ENCODE data around the gene MRPS6. TPM values are rescaled to one million over a fixed set of nuclear protein-coding genes. Genes with fewer than 3 reads are reported as not detected.
A peak's percentile ranks its signal among the peaks of the same experiment; 100 is the strongest.

MRPS6 gene
- total RNA-seq, 1 donor from 2014 or later: 139 TPM

DNA sequence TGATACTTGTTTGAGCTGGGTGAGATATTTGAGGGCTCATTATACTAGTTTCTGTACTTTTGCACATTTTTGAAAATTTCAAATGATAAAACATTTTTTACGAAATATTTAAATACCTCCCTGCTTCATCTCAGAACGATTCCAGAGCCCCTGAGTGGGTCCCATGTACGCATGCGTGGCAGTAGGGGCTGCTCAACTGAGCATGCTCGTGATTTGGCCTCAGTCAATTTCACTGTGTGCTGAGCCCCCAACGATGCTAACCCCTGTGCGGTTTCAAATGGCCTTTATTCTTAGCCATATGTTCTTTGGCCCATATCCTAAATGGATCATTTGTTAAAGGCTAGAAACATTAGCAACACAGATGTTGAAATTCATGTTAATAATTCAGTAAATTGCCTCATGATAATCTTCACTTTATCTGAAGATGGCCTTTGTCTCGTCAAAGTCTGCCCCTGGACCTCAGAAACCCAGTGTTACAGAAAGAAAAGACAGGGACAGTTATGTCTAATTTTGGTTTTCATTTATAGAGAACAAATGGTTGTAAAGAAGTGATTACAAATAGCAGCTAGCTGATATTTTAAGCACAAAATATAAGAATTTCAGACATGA, 108.2 kb downstream of the MRPS6 start:
- Mint-ChIP-seq H3K27ac (no peak overlapping the region), H3K36me3 (ENCODE audit: low read depth) (peaks cover 5% of the 10 kb centered on the region), H3K4me3 (no peak overlapping the region), H3K27me3 (ENCODE audit: insufficient read depth) (peaks cover 2% of the 10 kb centered on the region), H3K4me1 (ENCODE audit: low read depth) (peaks cover 14% of the 10 kb centered on the region), H3K9me3 (peaks cover 5% of the 10 kb centered on the region)
- DNase-seq (ENCODE audit: low spot score): no peak
- intact Hi-C loops (cut with micrococcal nuclease): no loop called here

DNA sequence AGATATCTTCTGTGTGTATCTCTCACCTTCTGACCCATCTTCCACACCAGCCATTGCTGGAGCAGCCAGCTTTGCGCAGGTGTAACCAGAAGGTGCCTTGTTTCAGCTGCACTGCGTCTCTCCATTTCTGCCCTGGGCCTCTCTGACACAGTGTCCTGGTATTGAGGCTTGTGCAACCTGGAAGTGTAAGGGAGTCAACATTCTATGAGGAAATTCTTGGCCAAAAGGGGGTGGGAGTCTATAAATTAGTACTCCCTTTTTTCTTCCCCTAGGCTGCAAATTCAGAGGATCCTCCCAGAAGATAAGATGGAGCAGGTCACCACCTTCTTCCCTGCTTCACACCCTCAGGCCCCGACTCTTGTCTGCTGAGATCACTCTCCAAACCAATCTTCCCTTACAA, 109.1 kb downstream of the MRPS6 start:
- DNase-seq (ENCODE audit: low spot score): no peak
- peaks cover 7% of the 10 kb centered on the region for H3K36me3 Mint-ChIP-seq (ENCODE audit: low read depth)
- no peak overlapping the region for H3K27ac Mint-ChIP-seq
- H3K4me1 Mint-ChIP-seq (ENCODE audit: low read depth): peaks cover 13% of the 10 kb centered on the region
- H3K27me3 Mint-ChIP-seq (ENCODE audit: insufficient read depth): peaks cover 2% of the 10 kb centered on the region
- intact Hi-C loops (cut with micrococcal nuclease): no loop called here
- H3K4me3 Mint-ChIP-seq: no peak overlapping the region
- peaks cover 3% of the 10 kb centered on the region for H3K9me3 Mint-ChIP-seq

DNA sequence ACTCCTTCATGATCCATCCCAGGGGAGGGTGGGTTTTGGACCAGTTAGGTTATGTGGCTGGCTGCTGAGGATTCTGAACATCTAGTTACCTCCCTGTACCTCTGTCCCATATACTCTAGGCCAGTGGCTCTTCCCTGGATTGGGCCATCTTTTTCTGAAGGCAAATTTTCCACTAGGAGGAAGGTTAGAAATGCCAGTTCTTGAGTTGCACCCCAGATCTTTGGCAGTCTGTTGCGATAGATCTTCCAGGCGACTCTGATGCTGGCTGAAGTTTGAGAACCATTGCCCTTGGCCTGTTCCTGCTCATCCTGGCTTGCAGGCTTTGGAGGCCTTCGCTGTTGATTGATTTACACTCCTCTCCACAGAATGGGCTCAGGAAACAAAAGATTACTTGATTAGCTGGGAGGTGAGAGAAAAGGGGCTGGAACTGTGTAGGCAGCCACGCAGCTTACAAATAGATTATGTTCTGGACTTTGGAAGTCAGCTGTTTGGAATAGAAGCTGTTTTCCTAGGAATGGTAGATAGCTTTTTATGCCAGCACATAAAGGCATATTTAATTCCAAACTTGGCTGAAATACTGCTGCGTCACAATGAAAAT, 110.1 kb downstream of the MRPS6 start:
- H3K4me1 Mint-ChIP-seq (ENCODE audit: low read depth): peaks cover 3% of the 10 kb centered on the region
- peaks cover 9% of the 10 kb centered on the region for H3K36me3 Mint-ChIP-seq (ENCODE audit: low read depth)
- H3K27ac Mint-ChIP-seq: no peak overlapping the region
- no peak for DNase-seq (ENCODE audit: low spot score)
- H3K4me3 Mint-ChIP-seq: no peak overlapping the region
- peaks cover 3% of the 10 kb centered on the region for H3K9me3 Mint-ChIP-seq
- intact Hi-C loops (cut with micrococcal nuclease): no loop called here
- peaks cover 2% of the 10 kb centered on the region for H3K27me3 Mint-ChIP-seq (ENCODE audit: insufficient read depth)

- H3K27me3 Mint-ChIP-seq (ENCODE audit: insufficient read depth): peaks cover 2% of the 10 kb centered on the region
- no peak for DNase-seq (ENCODE audit: low spot score)
- H3K9me3 Mint-ChIP-seq: peaks cover 10% of the 10 kb centered on the region
- intact Hi-C loops (cut with micrococcal nuclease): no loop called here
- peaks cover 10% of the 10 kb centered on the region for H3K36me3 Mint-ChIP-seq (ENCODE audit: low read depth)
- H3K4me1 Mint-ChIP-seq (ENCODE audit: low read depth): peaks cover 7% of the 10 kb centered on the region
- no peak overlapping the region for H3K4me3 Mint-ChIP-seq
- no peak overlapping the region for H3K27ac Mint-ChIP-seq
Measured at GRCh38 chr21:34184232-34184631, 110.9 kb downstream of the MRPS6 start.

DNA sequence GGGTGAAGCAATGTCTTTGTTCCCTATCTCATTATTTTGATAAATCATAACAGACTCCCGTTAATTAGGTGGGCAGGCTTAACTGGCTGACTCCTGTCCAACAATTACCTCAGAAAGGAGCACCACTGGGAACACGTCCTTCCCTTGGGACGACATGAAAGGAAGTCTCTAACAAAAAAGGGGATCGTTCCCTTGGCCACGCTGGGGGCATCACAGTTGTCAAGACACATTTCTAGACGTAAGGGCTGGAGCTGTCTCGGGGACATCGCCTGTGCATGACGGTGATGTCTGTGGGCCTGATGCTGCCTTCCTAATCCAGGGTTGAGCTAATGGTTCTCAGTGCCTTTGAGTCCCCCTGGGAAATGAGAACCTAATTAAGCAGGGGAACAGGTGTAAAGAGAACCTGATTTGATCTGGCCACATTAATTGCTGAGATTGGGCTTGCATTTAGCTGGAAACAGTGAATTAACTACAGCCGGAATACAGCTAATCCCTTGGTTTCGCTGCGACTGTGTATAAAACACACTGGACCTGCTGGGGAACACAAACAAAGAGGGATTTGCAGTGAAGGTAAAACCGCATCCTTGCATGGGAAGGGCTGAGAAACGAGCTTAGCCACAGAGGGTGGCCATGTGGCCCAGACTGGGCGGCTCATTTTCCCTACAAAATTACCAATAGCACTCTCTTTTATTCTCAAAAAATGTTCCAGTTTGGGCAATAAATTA, 111.8 kb downstream of the MRPS6 start:
- intact Hi-C loops (cut with micrococcal nuclease): no loop called here
- H3K27me3 Mint-ChIP-seq (ENCODE audit: insufficient read depth): peaks cover 2% of the 10 kb centered on the region
- H3K4me1 Mint-ChIP-seq (ENCODE audit: low read depth): peaks cover 16% of the 10 kb centered on the region
- H3K9me3 Mint-ChIP-seq: peaks cover 16% of the 10 kb centered on the region
- DNase-seq (ENCODE audit: low spot score): no peak
- H3K4me3 Mint-ChIP-seq: no peak overlapping the region
- H3K27ac Mint-ChIP-seq: no peak overlapping the region
- peaks cover 15% of the 10 kb centered on the region for H3K36me3 Mint-ChIP-seq (ENCODE audit: low read depth)

- H3K27me3 Mint-ChIP-seq (ENCODE audit: insufficient read depth): no peaks in the 10 kb centered on the region
- peaks cover 26% of the 10 kb centered on the region for H3K4me1 Mint-ChIP-seq (ENCODE audit: low read depth)
- peaks cover 17% of the 10 kb centered on the region for H3K36me3 Mint-ChIP-seq (ENCODE audit: low read depth)
- DNase-seq (ENCODE audit: low spot score): no peak
- intact Hi-C loops (cut with micrococcal nuclease): no loop called here
- H3K4me3 Mint-ChIP-seq: no peak overlapping the region
- H3K27ac Mint-ChIP-seq: no peak overlapping the region
- H3K9me3 Mint-ChIP-seq: peaks cover 18% of the 10 kb centered on the region
Measured at GRCh38 chr21:34186109-34186719, 112.8 kb downstream of the MRPS6 start.

DNA sequence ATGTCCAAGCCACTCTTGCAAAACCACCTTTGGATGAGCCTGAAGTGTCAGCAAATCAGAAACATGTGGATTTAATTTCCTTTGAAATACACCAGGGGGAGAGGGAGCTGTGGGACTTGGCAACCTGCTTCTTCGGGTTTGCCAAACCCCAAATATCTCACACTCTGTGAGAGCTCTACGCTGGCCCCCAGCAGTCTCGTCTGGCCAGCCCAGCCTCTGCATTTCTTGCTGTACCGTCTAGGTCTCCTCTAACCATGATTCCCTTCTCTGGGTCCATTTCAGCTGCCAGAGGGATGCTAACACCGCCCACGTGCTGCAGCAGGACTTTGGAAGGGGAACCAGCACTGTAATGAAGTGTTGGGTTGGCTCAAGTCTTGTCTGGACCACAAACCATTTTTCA, 114.6 kb downstream of the MRPS6 start:
- H3K9me3 Mint-ChIP-seq: peaks cover 23% of the 10 kb centered on the region
- H3K4me1 Mint-ChIP-seq (ENCODE audit: low read depth): peaks cover 38% of the 10 kb centered on the region
- intact Hi-C loops (cut with micrococcal nuclease): no loop called here
- DNase-seq (ENCODE audit: low spot score): no peak
- H3K27ac Mint-ChIP-seq: no peak overlapping the region
- peaks cover 21% of the 10 kb centered on the region for H3K36me3 Mint-ChIP-seq (ENCODE audit: low read depth)
- H3K27me3 Mint-ChIP-seq (ENCODE audit: insufficient read depth): no peaks in the 10 kb centered on the region
- H3K4me3 Mint-ChIP-seq: no peak overlapping the region

- H3K27ac Mint-ChIP-seq: peak overlapping the region; percentile 92
- H3K9me3 Mint-ChIP-seq: peaks cover 29% of the 10 kb centered on the region
- peaks cover 48% of the 10 kb centered on the region for H3K4me1 Mint-ChIP-seq (ENCODE audit: low read depth)
- no peak for DNase-seq (ENCODE audit: low spot score)
- peaks cover 19% of the 10 kb centered on the region for H3K36me3 Mint-ChIP-seq (ENCODE audit: low read depth)
- H3K4me3 Mint-ChIP-seq: no peak overlapping the region
- no peaks in the 10 kb centered on the region for H3K27me3 Mint-ChIP-seq (ENCODE audit: insufficient read depth)
- intact Hi-C loops (cut with micrococcal nuclease): no loop called here
Measured at GRCh38 chr21:34189506-34189905, 116.1 kb downstream of the MRPS6 start.

DNA sequence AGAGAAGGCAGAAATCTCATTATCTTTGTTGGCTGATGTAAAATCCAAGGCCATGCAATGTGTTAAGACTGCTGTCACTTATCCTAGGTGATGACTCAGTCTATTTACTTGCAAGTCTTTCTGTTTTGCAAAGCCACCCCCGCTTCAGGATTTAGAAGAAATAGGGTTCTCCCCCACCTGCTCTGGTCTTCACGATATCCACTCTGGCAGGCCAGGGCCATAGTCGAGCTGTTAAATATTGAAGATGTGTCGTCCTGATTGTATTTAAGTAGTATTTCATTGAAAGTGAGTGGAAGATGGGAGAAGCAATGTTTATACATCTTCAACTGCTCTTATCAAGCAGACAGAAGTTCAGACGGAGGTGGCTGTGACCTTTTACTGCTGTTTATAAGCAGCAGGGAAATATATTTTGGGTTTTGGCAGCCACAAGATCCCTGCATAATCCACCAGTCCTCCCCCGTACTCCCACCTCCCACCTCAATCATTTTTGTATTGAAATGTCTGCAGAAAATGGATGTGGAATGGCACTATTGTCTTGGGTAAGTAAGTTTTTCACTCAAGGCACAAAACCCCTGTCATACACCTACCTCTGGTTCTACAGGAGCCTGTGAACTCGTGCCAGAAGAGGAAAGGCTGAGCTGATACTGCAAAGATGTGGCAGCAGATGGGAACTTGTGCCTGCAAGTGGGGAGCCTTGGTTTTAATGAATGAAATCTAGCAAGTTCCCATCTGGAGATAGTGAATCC, 117.4 kb downstream of the MRPS6 start:
- Mint-ChIP-seq H3K9me3 (peaks cover 29% of the 10 kb centered on the region), H3K36me3 (ENCODE audit: low read depth) (peaks cover 19% of the 10 kb centered on the region), H3K4me3 (peak overlapping the region; percentile 66), H3K27me3 (ENCODE audit: insufficient read depth) (no peaks in the 10 kb centered on the region), H3K4me1 (ENCODE audit: low read depth) (peaks cover 53% of the 10 kb centered on the region), H3K27ac (peak overlapping the region; percentile 92)
- intact Hi-C loops (cut with micrococcal nuclease): loop anchor here (1.0 to 10.0 kb wide), 5 partner anchors 61 to 546 kb away; partner anchors contain the start of genes ATP5PO, CRYZL1 and ITSN1
- DNase-seq (ENCODE audit: low spot score): no peak

DNA sequence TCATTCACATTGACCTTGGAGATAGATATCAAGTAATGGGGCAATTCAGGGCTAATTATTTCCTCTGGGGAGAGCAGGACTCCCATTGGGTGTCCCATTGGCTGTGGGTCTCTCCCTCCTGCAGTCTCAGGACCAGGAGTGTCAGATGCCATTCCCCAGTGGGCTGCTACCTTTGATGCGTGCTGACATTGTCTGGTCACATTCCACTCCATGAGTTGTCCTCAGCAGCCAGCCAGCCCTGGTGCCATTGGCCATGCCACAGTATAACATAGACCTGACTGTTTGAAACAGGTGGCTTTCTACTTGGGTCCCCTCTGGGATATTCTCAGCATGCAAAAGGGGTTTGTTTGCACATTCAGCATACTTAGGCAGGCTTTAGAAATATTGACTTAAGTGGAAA, 118.5 kb downstream of the MRPS6 start:
- Mint-ChIP-seq H3K36me3 (ENCODE audit: low read depth) (peaks cover 17% of the 10 kb centered on the region), H3K4me1 (ENCODE audit: low read depth) (peaks cover 53% of the 10 kb centered on the region), H3K27ac (peak overlapping the region; percentile 92), H3K27me3 (ENCODE audit: insufficient read depth) (no peaks in the 10 kb centered on the region), H3K4me3 (peak overlapping the region; percentile 52), H3K9me3 (peaks cover 29% of the 10 kb centered on the region)
- intact Hi-C loops (cut with micrococcal nuclease): loop anchor here (1.0 to 10.0 kb wide), 5 partner anchors 63 to 547 kb away; partner anchors contain the start of genes ATP5PO, CRYZL1 and ITSN1
- no peak for DNase-seq (ENCODE audit: low spot score)

All from activated T-helper 1 cell treated with anti-CD3 and anti-CD28 coated beads, Interleukin-12 subunit alpha, Interleukin-12 subunit beta, Interleukin-2, Interleukin-4 antibody, amounts not matched to agents 30 ng/mL and 10 ng/mL and 1 ng/mL, durations not matched to agents 14 hours and 24 hours and 36 hours (primary cell).